ENCODE measurements around the gene RASAL2.

GRCh38 chr1:178450871-178451270 lies 357.0 kb downstream of the RASAL2 start:
- no peak for TF ChIP-seq POLR2AphosphoS5 (IDR thresholded peaks at IDR 0.05; ENCODE audit: low read depth, low read length)
- TF ChIP-seq POLR2A (IDR thresholded peaks at IDR 0.05; ENCODE audit: low read depth, low read length): no peak

Data from GM12892 (cell line).